Right cardiac atrium (tissue), 5 donors: ENCODE measurements around the gene COPS7A. TPM values are rescaled to one million over a fixed set of nuclear protein-coding genes. Genes with fewer than 3 reads are reported as not detected.
A peak's percentile ranks its signal among the peaks of the same experiment; 100 is the strongest.

ENCODE experiments used
- ATAC-seq, 2 donors: fragments of 200-7000 bp; cut with Tn5 transposase; one replicate each; pipeline versions ENCODE4 v1.8.0 to v1.9.1; 2020; ENCODE audit warnings: moderate library complexity in 2 of 2, mild to moderate bottlenecking in 1 of 2
- DNase-seq, 3 donors: peaks; one replicate each; pipeline ENCODE4 v3.0.0-alpha.2; 2020
- H3K27ac ChIP-seq: one replicate; pipeline ENCODE4 v1.5.1; 2013; ENCODE audit warnings: mild to moderate bottlenecking, low read length, control low read depth, moderate library complexity
- H3K27me3 ChIP-seq: one replicate; pipeline ENCODE4 v1.6.1; 2013; ENCODE audit not compliant: control insufficient read depth, insufficient read depth
- H3K4me1 ChIP-seq: one replicate; pipeline ENCODE4 v1.6.1; 2013; ENCODE audit warnings: low read length; ENCODE audit not compliant: control insufficient read depth, insufficient read depth
- H3K4me3 ChIP-seq: one replicate; pipeline ENCODE4 v1.5.1; 2013; ENCODE audit warnings: low read length, control low read depth
- H3K9me3 ChIP-seq: one replicate; pipeline ENCODE4 v1.6.1; 2013; ENCODE audit warnings: low read length; ENCODE audit not compliant: control insufficient read depth
- WGBS: extraction: QIAGEN DNeasy Blood & Tissue Kit; methylation state at CpG from one replicate; pipeline ENCODE4 v1.1.7; 2013; 5-methylcytosine and 5-hydroxymethylcytosine counted together
- intact Hi-C, 4 donors: fragments of 100-400 bp; cut with DNase I; formaldehyde crosslinking; loops; one replicate each; pipeline versions ENCODE4 v1.11.0 to v1.14.0; 2022 to 2023
- polyA plus RNA-seq: library from polyadenylated mRNA; stranded (reverse); fragments of 200-250 nt; gene quantifications from one replicate; pipeline ENCODE4 v1.2.3, GENCODE V29; 2013
- total RNA-seq, 4 donors: library from RNA; stranded (reverse); fragmentation: NEBNext Ultra II Directional; extraction: Animal tissue kit (Norgen Biotek cat#: 25700); gene quantifications; one replicate each; pipeline ENCODE4 v1.2.1, GENCODE V29; 2021
- donor health status: healthy with polysubstance abuse.
- donor health status: DM: no; HTN: yes; CAD: no.
- donor health status: DM: no; HTN: no; CAD: no.
- donor health status: DM: no; HTN: yes; CAD: no; lungs with severe emphysema.
- donor health status: DM: yes; HTN: yes; CAD: no.

COPS7A gene
- total and polyA plus RNA-seq, 5 donors, result 60.3 to 71.8 (median 68.7) TPM

- H3K4me1 ChIP-seq, result no peaks in the 10 kb centered on the region
- 19% methylated on average over 14 of the region's 14 CpGs for WGBS
- no peaks in the 10 kb centered on the region for H3K9me3 ChIP-seq
- peak overlapping the region; percentile 2 for H3K27ac ChIP-seq
- DNase-seq, result peak; percentile 43 to 80 (median 73)
- ATAC-seq, result peak; percentile 47 to 50
- intact Hi-C loops, result loop anchor here in 1 of 4 donors (2.0 kb wide), 1 partner anchor 23 kb away; no protein-coding TSS in a partner anchor
- no peaks in the 10 kb centered on the region for H3K27me3 ChIP-seq
- peak overlapping the region; percentile 15 for H3K4me3 ChIP-seq
These were observed 54.3 kb downstream of the COPS7A start for GRCh38 chr12:6778217-6778573.

- DNase-seq (peak; percentile 95 to 97 (median 96)), ATAC-seq (peak; percentile 96)
- Histone ChIP-seq H3K27me3 (no peaks in the 10 kb centered on the region), H3K4me1 (no peaks in the 10 kb centered on the region), H3K27ac (peak overlapping the region; percentile 2), H3K9me3 (no peaks in the 10 kb centered on the region), H3K4me3 (peak overlapping the region; percentile 15)
- intact Hi-C loops, result loop anchor here in 1 of 4 donors (2.0 kb wide), 1 partner anchor 24 kb away; no protein-coding TSS in a partner anchor
- WGBS, result 3% methylated on average over 35 of the region's 35 CpGs
These were observed 55.0 kb downstream of the COPS7A start for GRCh38 chr12:6778574-6779550.

GRCh38 chr12:6779708-6780432, 56.0 kb downstream of the COPS7A start:
- DNase-seq (no peak), ATAC-seq (no peak)
- 94% methylated on average over 6 of the region's 6 CpGs for WGBS
- H3K4me1 ChIP-seq, result no peaks in the 10 kb centered on the region
- no peaks in the 10 kb centered on the region for H3K9me3 ChIP-seq
- intact Hi-C loops, result loop anchor here in 1 of 4 donors (2.0 to 10.0 kb wide), 2 partner anchors 25 to 45 kb away; no protein-coding TSS in a partner anchor
- H3K27ac ChIP-seq, result no peak overlapping the region
- H3K4me3 ChIP-seq, result no peak overlapping the region
- H3K27me3 ChIP-seq, result no peaks in the 10 kb centered on the region

- DNase-seq, result no peak
- Histone ChIP-seq H3K27ac (no peak overlapping the region), H3K27me3 (no peaks in the 10 kb centered on the region), H3K9me3 (no peaks in the 10 kb centered on the region), H3K4me1 (no peaks in the 10 kb centered on the region), H3K4me3 (no peak overlapping the region)
- WGBS, result 86% methylated on average over 6 of the region's 6 CpGs
- intact Hi-C loops, result loop anchor here in 1 of 4 donors (10.0 kb wide), 1 partner anchor 46 kb away; no protein-coding TSS in a partner anchor
- ATAC-seq, result no peak
These were observed 56.7 kb downstream of the COPS7A start for GRCh38 chr12:6780573-6780972.

Other genes starting within 250 kb of the COPS7A start
- gene MRPL51, start 230.8 kb upstream of the COPS7A start, total RNA-seq, result 100 to 1,000 TPM; 192 to 233 (median 213) TPM
- 180 TPM for gene MRPL51, start 230.8 kb upstream of the COPS7A start, polyA plus RNA-seq
- gene NCAPD2, start 229.9 kb upstream of the COPS7A start, total RNA-seq, result 10 to 100 TPM; 13.5 to 16.8 (median 14.6) TPM
- 5.7 TPM for gene NCAPD2, start 229.9 kb upstream of the COPS7A start, polyA plus RNA-seq
- gene GAPDH, start 189.5 kb upstream of the COPS7A start, total RNA-seq, result 1,000 to 10,000 TPM; 3,735 to 4,618 (median 3,904) TPM
- gene GAPDH, start 189.5 kb upstream of the COPS7A start, polyA plus RNA-seq, result 4,983 TPM
- 10 to 100 TPM; 15.1 to 23.6 (median 19.1) TPM for gene IFFO1, start 168.0 kb upstream of the COPS7A start, total RNA-seq
- gene IFFO1, start 168.0 kb upstream of the COPS7A start, polyA plus RNA-seq, result 15.7 TPM
- 10 to 100 TPM; 15.1 to 27.5 (median 16.5) TPM for gene NOP2, start 155.8 kb upstream of the COPS7A start, total RNA-seq
- gene NOP2, start 155.8 kb upstream of the COPS7A start, polyA plus RNA-seq, result 9.6 TPM
- 100 to 1,000 TPM; 138 to 165 (median 153) TPM for gene CHD4, start 116.7 kb upstream of the COPS7A start, total RNA-seq
- 142 TPM for gene CHD4, start 116.7 kb upstream of the COPS7A start, polyA plus RNA-seq
- 1 to 10 TPM; 1.1 to 2.6 (median 2.0) TPM for gene LPAR5, start 88.1 kb upstream of the COPS7A start, total RNA-seq
- 0.86 TPM for gene LPAR5, start 88.1 kb upstream of the COPS7A start, polyA plus RNA-seq
- 1 to 10 TPM; 1.0 to 2.1 (median 1.1) TPM for gene ACRBP, start 76.6 kb upstream of the COPS7A start, total RNA-seq
- 0.50 TPM for gene ACRBP, start 76.6 kb upstream of the COPS7A start, polyA plus RNA-seq
- 10 to 100 TPM; 18.3 to 31.2 (median 30.2) TPM for gene ING4, start 60.9 kb upstream of the COPS7A start, total RNA-seq
- gene ING4, start 60.9 kb upstream of the COPS7A start, polyA plus RNA-seq, result 27.0 TPM
- gene ZNF384, start 34.7 kb upstream of the COPS7A start, total RNA-seq, result 10 to 100 TPM; 32.9 to 35.0 (median 33.8) TPM
- 23.5 TPM for gene ZNF384, start 34.7 kb upstream of the COPS7A start, polyA plus RNA-seq
- under 1 TPM in 3 of 4 donors, not detected in 1; 0.29 to 0.99 (median 0.80) TPM for gene PIANP, start 23.2 kb upstream of the COPS7A start, total RNA-seq
- 0.18 TPM for gene PIANP, start 23.2 kb upstream of the COPS7A start, polyA plus RNA-seq
- gene MLF2, start 29.1 kb downstream of the COPS7A start, total RNA-seq, result 100 to 1,000 TPM; 123 to 135 (median 130) TPM
- gene MLF2, start 29.1 kb downstream of the COPS7A start, polyA plus RNA-seq, result 146 TPM
- gene PTMS, start 42.3 kb downstream of the COPS7A start, total RNA-seq, result 100 to 1,000 TPM; 116 to 161 (median 149) TPM
- gene PTMS, start 42.3 kb downstream of the COPS7A start, polyA plus RNA-seq, result 244 TPM
- 1 to 10 TPM in 2 of 4 donors, under 1 TPM in 2; 0.28 to 1.1 (median 0.76) TPM for gene LAG3, start 48.5 kb downstream of the COPS7A start, total RNA-seq
- gene LAG3, start 48.5 kb downstream of the COPS7A start, polyA plus RNA-seq, result 0.57 TPM
- 10 to 100 TPM; 11.4 to 15.4 (median 13.7) TPM for gene CD4, start 65.5 kb downstream of the COPS7A start, total RNA-seq
- gene CD4, start 65.5 kb downstream of the COPS7A start, polyA plus RNA-seq, result 2.5 TPM
- 10 to 100 TPM in 1 of 4 donors, 1 to 10 TPM in 3; 6.8 to 10.9 (median 8.3) TPM for gene GPR162, start 97.8 kb downstream of the COPS7A start, total RNA-seq
- 6.8 TPM for gene GPR162, start 97.8 kb downstream of the COPS7A start, polyA plus RNA-seq
- gene P3H3, start 104.4 kb downstream of the COPS7A start, total RNA-seq, result 10 to 100 TPM; 15.8 to 25.6 (median 21.1) TPM
- 17.7 TPM for gene P3H3, start 104.4 kb downstream of the COPS7A start, polyA plus RNA-seq
- gene GNB3, start 116.9 kb downstream of the COPS7A start, total RNA-seq, result 1 to 10 TPM; 2.9 to 7.8 (median 4.0) TPM
- 3.1 TPM for gene GNB3, start 116.9 kb downstream of the COPS7A start, polyA plus RNA-seq
- 1 to 10 TPM in 3 of 4 donors, not detected in 1; 1.2 to 1.8 (median 1.2) TPM for gene CDCA3, start 127.2 kb downstream of the COPS7A start, total RNA-seq
- gene CDCA3, start 127.2 kb downstream of the COPS7A start, polyA plus RNA-seq, result 0.50 TPM
- gene USP5, start 128.1 kb downstream of the COPS7A start, total RNA-seq, result 10 to 100 TPM; 59.2 to 74.6 (median 71.0) TPM
- gene USP5, start 128.1 kb downstream of the COPS7A start, polyA plus RNA-seq, result 29.4 TPM
- gene TPI1, start 143.5 kb downstream of the COPS7A start, total RNA-seq, result 100 to 1,000 TPM; 707 to 793 (median 721) TPM
- gene TPI1, start 143.5 kb downstream of the COPS7A start, polyA plus RNA-seq, result 872 TPM
- 1 to 10 TPM; 2.5 to 4.2 (median 3.5) TPM for gene SPSB2, start 149.3 kb downstream of the COPS7A start, total RNA-seq
- gene SPSB2, start 149.3 kb downstream of the COPS7A start, polyA plus RNA-seq, result 4.6 TPM
- 10 to 100 TPM; 11.4 to 13.9 (median 12.1) TPM for gene LRRC23, start 180.8 kb downstream of the COPS7A start, total RNA-seq
- 15.0 TPM for gene LRRC23, start 180.8 kb downstream of the COPS7A start, polyA plus RNA-seq
- gene ENO2, start 190.5 kb downstream of the COPS7A start, total RNA-seq, result 10 to 100 TPM; 29.6 to 42.1 (median 35.8) TPM
- 17.8 TPM for gene ENO2, start 190.5 kb downstream of the COPS7A start, polyA plus RNA-seq
- gene ATN1, start 203.9 kb downstream of the COPS7A start, total RNA-seq, result 10 to 100 TPM; 85.3 to 89.3 (median 88.6) TPM
- 70.1 TPM for gene ATN1, start 203.9 kb downstream of the COPS7A start, polyA plus RNA-seq
- not detected for gene RNU7-1, start 219.8 kb downstream of the COPS7A start, total RNA-seq
- gene RNU7-1, start 219.8 kb downstream of the COPS7A start, polyA plus RNA-seq, result not detected
- gene C12orf57, start 220.0 kb downstream of the COPS7A start, total RNA-seq, result 100 to 1,000 TPM; 262 to 339 (median 272) TPM
- 441 TPM for gene C12orf57, start 220.0 kb downstream of the COPS7A start, polyA plus RNA-seq
- 10 to 100 TPM in 2 of 4 donors, 1 to 10 TPM in 2; 7.7 to 12.1 (median 9.3) TPM for gene PTPN6, start 227.3 kb downstream of the COPS7A start, total RNA-seq
- gene PTPN6, start 227.3 kb downstream of the COPS7A start, polyA plus RNA-seq, result 5.9 TPM
- gene PHB2, start 246.6 kb downstream of the COPS7A start, total RNA-seq, result 100 to 1,000 TPM; 137 to 159 (median 142) TPM
- 127 TPM for gene PHB2, start 246.6 kb downstream of the COPS7A start, polyA plus RNA-seq
- gene EMG1, start 246.9 kb downstream of the COPS7A start, total RNA-seq, result 10 to 100 TPM; 33.7 to 40.2 (median 38.1) TPM
- gene EMG1, start 246.9 kb downstream of the COPS7A start, polyA plus RNA-seq, result 26.0 TPM